ENCODE measurements around the gene BMPR1B.
"Not testable (repeated sequence)": the region's sequence is repeated elsewhere in the genome, so short reads cannot be mapped to it uniquely, and the experiment has no call there.

Gene BMPR1B

DNA sequence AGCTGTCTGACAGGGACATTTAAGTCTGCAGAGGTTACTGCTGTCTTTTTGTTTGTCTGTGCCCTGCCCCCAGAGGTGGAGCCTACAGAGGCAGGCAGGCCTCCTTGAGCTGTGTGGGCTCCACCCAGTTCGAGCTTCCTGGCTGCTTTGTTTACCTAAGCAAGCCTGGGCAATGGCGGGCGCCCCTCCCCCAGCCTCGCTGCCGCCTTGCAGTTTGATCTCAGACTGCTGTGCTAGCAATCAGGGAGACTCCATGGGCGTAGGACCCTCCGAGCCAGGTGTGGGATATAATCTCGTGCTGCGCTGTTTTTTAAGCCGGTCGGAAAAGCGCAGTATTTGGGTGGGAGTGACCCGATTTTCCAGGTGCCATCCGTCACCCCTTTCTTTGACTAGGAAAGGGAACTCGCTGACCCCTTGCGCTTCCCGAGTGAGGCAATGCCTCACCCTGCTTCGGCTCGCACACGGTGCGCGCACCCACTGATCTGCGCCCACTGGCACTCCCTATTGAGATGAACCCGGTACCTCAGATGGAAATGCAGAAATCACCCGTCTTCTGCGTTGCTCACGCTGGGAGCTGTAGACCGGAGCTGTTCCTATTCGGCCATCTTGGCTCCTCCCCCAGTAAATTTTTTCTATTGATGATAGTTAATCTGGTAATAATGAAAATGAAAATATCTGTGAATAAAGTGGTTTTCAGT lies 83.6 kb downstream of the BMPR1B start:
- DNase-seq: not testable (repeated sequence)

DNA sequence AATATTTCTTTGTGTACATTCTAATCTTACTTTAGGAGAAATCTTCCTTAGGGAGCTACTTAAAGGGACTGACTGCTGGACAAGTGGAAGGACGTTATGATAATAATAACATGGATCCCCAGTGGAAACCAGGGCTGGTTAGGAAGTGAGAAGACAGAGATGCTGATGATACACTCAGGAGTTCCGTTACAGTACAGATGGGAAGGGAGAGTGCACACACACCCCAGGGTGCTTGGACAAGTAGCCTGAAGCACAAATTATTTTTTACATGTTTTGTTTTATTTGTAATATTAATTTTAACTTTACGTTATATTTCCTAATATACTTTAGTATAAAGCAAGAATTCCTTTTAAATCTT lies 84.1 kb downstream of the BMPR1B start:
- no peak for DNase-seq

DNA sequence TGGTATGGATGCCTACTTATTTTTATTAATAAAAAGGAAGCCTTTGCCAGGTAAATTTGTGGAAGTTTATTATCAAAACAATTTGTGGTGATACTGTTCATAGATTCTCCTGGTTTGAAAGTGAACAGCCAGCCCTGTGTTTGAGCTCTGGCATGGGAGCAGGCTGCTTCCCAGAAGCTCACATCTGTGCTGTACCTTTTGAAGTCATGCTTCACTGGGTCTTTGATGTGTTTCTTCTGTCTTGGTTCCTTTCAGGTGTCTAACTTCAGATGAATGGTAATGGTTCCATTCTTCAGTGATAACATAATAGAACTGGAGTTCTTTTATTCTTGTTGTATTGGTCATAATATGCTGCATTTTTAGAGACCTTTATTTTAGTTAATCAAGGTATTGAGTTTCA lies 85.5 kb downstream of the BMPR1B start:
- no peak for DNase-seq

DNA sequence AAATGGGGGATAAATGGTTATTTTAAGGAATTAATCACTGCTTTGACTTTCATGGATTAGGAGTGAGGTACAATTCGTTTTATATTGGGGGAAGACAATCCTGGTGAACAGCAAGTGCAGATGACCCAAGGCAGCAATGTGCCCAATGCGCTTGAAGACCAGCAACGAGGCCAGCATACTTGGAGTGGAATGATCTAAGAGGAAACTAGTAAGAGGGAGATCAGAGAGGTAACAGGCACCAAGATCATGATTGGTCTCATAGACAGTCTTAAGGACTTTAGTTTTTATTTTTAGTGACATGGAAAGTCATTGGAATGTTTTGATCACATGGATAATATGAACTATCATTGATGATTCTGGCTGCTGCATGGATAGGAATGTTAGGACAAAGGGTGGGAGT lies 90.6 kb downstream of the BMPR1B start:
- no peak for DNase-seq

DNA sequence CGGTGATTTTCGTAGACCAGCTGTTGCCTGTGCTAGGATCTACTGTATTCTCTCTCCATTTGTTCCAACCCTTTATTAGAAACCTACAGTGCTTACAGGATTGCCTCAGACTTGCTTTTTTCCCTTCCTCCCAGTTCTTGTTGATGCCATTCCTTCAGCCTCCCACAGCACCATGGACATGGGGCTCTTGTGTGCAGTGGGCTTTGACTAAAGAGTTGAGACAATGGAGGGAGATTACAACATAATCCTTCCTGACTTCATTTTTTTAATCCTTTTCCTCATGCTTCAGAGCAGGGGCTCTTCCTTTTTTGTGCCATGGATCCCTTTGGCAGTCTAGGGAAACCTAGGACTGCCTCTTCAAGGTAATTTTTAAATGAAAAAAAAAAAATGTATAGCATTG lies 92.1 kb downstream of the BMPR1B start:
- DNase-seq: no peak

DNA sequence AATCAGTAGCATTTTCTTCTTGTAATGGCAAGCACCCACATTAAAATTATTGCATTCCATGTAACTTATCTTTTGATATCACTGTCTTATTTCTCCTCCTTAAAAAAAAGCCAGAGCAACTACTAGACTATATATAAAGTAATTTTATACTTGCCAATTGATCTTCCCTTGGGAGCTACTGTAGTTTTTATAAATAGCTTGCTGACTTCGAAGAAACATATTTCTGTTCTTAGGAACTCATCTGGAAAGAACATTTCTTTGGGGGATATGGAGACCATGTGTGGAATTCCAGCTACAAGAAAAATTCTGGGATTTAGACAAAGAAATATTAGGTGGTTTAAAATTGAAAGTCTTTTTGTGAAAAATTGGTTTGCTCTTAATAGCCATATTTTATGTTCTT lies 94.9 kb downstream of the BMPR1B start:
- no peak for DNase-seq

DNA sequence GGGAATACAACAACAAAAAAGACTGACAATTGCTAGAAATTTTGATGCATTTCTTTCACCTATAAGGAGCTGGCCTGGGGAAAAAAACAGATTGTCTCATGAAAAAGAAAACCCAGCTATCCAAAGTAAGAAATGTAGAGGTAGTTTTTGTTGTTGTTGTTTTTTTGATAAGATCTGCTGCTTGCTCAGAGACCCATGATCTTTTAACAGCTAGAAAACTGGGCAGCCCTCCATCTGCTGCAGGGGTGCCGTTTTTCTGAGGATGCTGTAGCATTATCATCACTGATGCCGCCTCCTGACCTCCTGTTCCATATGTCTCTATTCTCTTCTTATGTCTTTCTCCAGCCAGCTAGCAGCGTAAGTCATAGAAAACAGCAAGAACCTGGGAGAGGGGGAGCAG lies 98.3 kb downstream of the BMPR1B start:
- no peak for DNase-seq

DNA sequence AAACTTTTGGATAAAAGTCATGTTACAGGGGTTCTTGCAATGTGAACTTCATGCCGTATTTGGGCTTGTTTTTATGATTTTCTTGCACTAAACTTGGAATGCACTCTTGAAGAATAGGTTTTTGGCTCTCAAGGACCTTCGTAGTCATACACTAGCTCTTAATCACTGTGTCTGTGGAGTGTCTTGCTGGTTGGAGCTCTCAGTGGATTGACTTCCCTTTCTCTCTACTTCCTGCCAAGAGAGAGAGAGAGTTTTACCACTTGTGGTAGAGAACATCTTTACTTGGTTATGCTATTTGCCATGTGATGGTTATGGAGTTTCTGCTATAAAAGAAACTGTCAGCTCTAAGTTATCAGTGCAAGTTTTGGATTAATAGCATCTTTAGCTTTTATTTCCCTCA lies 112.4 kb downstream of the BMPR1B start:
- no peak for DNase-seq

DNA sequence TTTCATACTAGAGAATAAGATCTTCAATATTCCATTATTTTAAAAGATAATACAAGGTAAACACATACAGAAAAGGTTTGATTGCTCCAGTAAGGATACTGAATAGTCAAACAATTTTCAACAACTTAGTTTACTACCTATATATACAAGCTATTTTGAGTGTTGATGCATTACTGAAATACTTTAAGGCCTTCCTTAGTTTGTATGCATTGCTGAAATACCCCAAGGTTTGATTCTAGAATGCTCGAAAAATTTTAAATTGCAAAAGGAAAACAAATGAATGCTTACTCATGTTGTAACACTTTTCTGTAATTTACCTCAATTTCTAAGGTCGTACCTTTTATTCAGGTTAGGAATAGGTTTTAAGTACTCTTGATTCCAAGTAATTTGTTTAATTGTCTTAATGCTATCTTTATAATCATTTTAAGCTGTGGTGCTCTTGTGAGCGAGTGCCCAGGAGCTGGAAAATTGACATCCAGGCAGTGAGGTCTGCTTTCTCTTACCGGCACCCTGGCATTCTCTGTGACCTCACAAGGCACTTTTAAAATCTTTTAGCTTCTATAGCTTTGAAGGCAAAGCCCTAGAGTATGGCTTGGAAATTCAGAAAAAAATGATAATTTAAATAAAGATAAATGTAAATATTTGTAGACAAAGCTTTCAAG lies 114.0 kb downstream of the BMPR1B start:
- DNase-seq: no peak

DNA sequence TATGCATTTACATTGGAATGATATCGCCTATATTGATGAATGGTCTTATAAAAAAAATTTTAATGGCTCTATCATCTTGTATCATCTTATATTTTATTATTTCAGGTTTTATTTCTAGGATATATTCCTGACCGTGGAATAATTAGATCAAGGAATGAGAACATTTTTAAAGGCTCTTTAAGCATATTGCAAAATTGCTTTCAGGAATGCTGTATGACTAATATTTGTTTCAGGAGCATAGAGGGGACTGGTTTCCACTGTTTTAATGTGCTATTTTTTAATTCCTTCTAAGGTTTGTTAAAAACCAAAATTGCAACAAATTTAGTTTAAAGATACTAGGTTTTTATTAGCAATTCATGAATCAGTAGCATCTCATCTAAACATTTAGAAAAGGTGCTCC lies 120.2 kb downstream of the BMPR1B start:
- DNase-seq: no peak

DNA sequence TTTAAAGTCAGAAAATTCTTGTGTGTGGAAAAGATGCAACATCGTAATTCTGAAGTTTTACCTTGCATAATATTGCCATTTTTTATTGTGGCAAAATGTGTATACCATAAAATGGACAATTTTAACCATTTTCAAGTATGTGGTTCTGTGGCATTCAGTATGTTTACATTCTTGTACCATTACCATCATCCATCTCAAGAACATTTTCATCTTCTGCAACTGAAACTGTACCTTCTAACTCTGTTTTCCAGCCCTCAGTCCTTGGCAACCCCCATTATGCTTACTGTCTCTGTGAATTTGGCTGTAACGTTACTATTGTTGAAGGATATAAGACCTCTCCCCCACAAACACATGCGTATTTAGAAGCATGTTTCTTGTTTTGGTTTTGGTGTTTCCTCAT lies 123.2 kb downstream of the BMPR1B start:
- no peak for DNase-seq

DNA sequence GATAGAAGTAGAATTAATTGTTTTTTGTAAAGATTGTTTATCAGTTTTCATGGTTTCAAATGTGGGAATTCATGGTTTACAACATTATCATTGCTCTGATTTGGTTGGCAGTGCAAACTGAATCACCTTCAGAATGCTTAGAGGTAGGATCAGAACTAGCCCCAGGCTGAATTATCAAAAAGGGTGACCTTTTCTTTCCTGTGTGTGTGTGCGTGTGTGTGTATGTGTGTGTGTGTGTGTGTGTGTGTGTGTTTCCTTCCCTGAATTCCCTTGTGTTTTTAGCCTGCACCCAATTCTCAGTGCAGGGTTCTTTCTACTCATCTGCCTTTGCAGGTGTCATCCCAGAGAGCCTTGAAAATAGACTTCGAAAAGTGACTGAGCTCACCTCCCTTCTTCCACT lies 125.0 kb downstream of the BMPR1B start:
- DNase-seq: no peak

DNA sequence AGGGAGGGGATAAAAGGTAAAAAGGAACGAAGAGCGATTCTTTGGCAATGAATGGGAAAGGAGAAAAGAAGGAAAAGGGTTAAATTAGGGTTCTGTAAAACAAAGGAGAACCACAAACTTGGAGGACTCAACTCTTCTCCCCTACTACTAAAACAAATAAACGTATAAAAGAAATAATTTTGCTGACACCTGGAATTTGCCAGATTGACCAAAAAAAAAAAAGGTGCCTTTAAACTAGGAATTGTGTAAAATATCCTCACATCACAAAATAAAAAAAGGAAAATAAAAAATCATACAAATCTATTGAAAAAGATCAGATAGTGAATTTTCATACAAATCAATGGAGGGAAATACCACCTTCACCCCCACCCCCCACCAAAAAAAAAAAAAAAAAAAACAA lies 129.3 kb downstream of the BMPR1B start:
- no peak for DNase-seq

DNA sequence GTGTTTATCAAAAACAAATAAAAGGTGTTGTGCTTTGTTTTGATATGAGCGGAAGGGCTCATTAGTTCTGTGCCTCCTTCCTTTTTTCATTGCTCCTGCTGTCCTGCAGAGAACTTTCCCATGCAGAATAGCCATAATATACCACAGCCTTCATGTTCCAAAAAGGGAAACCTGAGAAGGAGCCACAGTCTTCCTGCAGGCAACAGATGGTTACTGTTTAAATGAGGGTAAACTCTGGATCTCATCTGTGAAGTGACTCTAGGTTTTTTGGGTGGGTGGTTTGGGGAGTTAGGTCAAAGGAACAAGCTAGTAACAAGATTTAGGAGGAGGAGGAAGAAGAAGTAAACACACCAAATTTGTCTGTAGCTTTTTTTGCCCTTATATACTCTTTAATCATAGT lies 131.8 kb downstream of the BMPR1B start:
- no peak for DNase-seq

DNA sequence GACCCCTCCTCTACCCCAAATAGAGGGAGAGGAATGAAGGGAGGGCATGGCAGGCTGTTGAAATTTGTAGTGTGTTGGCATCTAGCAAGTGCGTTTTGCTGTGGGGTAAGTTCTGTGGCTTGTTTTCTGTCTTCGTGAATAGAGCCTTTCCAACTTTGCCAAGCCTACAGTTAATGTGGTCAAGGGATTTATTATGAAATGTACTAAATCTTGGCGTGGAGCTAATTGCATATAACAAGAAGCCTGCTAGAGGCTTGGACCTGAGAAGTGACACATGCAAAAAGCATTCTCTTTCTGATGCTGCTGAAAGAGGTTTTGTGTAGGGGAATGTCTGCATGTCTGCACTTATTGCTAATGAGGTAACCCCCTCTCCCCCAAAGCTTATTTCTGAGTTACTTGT lies 132.2 kb downstream of the BMPR1B start:
- no peak for DNase-seq

DNA sequence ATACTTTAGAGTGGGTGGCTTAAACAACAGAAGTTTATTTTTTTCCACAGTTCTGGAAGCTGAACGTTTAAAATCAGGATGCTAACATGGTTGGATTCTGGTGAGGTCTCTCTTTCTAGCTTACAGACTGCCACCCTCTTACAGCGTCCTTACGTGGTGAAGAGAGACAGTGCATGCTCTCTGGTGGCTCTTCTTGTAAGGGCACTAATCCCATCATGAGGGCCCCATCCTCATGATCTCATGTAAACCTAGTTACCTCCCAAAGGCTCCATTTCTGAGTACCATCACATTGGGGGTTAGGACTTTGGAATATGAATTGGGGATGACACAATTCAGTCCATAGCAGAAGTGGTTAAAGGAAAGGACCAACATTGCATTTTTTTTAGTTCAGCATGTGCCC lies 132.8 kb downstream of the BMPR1B start:
- no peak for DNase-seq

DNA sequence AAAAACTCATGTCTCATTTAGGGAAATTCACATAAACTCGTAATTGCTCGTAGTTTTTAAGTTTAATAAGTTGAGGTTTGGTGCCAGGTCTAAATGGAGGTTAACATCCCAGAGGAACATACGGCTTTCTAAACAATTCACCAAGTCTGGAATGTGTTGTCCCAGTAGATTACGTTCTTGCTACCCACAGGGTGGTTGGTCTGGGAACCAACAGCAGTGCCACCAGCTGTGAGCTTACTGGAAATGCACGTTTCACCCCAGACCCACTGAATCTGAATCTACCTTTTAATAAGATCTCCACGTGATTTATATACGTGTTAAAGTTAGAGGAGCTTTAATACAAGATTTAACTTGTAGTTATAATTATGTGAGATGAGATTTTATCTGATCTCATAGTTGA lies 134.3 kb downstream of the BMPR1B start:
- no peak for DNase-seq

DNA sequence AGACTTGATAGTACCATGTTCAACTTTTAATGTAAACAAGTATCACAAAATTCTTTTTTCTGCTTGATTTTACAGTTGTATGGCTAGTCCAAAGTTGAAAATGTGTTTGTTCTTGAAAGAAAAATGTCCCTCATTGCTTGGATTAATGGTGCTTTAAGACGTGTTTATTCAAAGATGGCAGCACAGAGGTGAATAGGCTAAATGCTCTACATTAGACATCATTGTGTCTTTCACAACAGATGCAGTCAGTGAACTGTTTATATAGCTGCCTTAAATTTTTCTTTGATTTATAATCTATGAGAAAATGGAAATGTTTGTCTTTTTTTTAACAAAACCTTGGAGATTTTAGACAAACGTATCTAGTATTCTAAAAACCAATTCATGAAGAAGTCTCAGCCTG lies 137.3 kb downstream of the BMPR1B start:
- no peak for DNase-seq

DNA sequence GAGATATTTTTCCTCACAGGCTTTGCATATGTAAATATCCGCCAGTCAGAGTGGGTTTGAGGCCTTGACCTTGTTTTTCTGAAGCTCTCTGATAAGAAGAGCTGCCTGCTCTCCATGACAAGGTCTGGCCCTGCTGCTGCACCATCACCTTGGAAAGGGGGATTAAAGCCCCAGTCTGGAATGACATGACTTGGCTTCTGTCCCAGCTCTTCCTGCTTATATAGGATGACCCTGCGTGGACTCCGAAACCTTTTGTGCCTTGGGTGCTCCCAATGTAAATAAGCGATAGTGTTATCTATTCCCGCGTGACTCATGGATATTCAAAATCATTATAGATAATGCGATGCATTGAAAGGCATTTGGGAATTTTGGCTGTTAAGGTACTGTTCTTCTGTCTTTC lies 139.3 kb downstream of the BMPR1B start:
- no peak for DNase-seq

DNA sequence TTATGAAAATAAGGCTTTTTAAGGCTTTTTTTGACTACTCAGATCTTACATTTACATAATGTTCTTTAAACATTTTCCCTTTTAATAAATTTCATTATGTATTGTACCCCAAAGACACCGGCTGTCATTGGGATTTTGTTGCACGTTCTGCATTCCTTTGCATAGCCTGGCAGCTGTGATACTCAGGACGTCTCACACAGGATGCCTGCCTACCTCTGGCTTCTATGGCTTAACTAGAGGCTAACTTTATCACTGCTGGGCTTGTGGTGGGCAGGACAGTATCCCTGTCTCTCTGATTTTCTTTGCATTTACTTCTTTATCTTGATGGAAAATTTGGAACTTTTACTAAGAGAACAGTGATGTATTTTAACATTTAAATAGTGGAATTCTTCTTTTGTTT lies 147.8 kb downstream of the BMPR1B start:
- DNase-seq: no peak

DNA sequence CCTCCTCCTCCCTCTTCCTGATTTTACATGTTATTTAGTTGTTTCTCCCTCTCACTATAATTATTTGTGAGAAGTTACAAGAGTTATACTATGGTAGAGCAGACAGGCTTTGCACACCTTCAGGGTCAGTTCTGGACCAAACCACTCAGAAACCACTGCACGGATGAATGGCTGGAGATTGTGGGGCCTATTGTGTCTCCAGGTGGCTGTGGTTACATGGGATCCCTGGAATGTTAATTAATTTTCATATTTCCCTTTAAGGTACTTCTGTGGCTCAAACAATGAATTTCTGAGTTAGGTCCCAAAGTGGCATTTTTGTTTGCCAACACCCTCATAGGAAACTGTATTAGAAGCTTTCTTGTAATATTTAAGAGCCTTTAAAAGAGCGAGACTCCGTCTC lies 151.9 kb downstream of the BMPR1B start:
- no peak for DNase-seq

DNA sequence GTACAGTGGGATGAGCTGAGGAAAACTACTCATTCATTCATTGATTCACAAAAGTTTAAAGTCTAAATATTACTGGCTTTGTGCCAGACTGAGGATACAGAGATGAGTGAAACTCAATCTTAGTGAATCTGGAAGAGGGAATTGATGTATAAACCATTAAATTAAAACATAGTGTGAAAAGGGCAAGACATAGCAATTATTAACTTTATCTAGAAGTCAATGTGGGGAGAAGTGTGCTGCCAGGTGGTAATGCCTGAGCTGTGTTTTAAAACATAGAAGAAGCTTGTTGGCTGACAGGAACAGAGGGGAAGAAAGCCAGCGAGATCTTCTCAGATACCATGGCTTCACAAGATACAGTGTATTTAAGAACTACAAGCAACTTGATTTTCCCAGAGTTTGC lies 153.4 kb downstream of the BMPR1B start:
- DNase-seq: no peak

DNA sequence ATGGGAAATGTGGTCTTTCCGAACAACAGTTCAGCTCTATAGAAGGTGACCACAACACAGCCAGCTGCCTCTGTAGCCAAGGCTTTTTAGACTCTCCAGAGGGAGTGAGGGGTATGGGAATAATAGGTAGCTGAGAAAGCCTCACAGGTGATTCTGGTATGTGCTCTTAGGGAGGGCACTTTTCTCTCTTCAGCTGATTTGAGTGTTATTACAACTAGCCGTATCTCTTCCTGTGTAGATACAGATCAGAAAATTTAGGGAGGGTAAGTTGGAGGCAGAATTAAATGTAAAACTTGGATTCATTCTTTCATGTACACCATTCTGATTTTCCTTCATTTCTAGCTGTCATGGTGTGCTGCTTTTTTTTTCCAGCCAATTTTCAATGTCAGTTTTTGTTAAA lies 154.9 kb downstream of the BMPR1B start:
- no peak for DNase-seq

DNA sequence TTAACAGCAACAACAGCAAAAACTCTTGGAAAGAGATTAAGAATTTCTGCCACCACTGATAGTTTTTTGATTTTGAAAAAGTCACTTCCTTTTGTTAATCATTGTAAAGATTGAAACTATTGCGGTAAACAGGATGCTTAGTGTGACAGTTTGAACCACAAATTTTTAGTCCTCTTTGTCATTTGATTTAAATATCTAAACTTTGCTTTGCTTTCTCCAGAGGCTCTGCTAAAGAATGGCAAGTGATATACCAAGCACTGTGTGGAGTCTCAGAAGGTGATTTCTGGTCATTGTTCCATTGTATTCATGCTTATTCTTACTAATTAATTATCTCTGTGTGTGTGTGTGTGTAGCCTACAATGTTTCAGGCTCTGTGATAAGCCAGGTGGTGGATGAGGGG lies 155.6 kb downstream of the BMPR1B start:
- no peak for DNase-seq

DNA sequence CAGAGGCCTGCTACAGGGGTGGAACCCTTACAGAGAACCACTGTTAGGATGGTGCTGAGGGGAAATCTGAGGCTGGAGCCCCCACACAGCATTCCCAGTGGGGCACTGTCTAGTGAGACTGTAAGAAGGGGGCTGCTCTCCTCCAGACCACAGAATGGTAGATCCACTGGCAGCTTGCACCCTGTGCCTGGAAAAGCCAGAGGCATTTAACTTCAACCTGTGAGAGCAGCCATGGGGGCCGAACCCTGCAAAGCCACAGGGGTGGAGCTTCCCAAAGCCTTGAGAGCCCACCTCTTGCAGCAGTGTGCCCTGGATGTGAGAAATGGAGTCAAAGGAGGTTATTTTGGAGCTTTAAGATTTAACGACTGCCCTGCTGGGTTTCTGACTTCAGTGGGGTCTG lies 159.4 kb downstream of the BMPR1B start:
- no peak for DNase-seq
